Measurements from ENCODE around the gene EMX1.

- TF ChIP-seq CTCF (conservative IDR thresholded peaks at IDR 0.05 in 1 of 2, IDR thresholded peaks at IDR 0.05 in 1 of 2; ENCODE audit: low read depth in 1 of 2, low read length in 2 of 2) (no peak), EZH2 (IDR thresholded peaks at IDR 0.05; ENCODE audit: low read length, missing control alignments) (no peak)
Measured at GRCh38 chr2:72971036-72971435, 53.7 kb downstream of the EMX1 start.
